ENCODE measurements around the gene B9D1. TPM values are rescaled to one million over a fixed set of nuclear protein-coding genes. Genes with fewer than 3 reads are reported as not detected.

Gene B9D1
- total and polyA plus RNA-seq, 12 donors: 5.3 to 18.8 (median 10.4) TPM

GRCh38 chr17:19383681-19384470 is 21.4 kb upstream of the B9D1 start:
- H3K9me3 ChIP-seq: no peaks in the 10 kb centered on the region
- intact Hi-C loops (cut with DNase I): no loop called here
- peak overlapping the region; percentile 35 to 93 (median 76) for H3K27ac ChIP-seq
- no peak for TF ChIP-seq CTCF (IDR thresholded peaks at IDR 0.05)
- 71 to 72% methylated on average over 6 of the region's 6 CpGs for WGBS, 2 donors
- H3K27me3 ChIP-seq: no peaks in the 10 kb centered on the region
- peaks cover 12 to 81% (median 56%) of the 10 kb centered on the region in 9 donors for H3K4me1 ChIP-seq
- DNase-seq (peak in 1 of 2 donors; percentile 35), ATAC-seq (no peak)
- no peak overlapping the region for H3K4me3 ChIP-seq
- H3K36me3 ChIP-seq: peaks cover 0 to 68% (median 25%) of the 10 kb centered on the region in 9 donors

GRCh38 chr17:19382531-19383444 is 20.3 kb upstream of the B9D1 start:
- no peak for DNase-seq
- H3K36me3 ChIP-seq: peaks cover 0 to 68% (median 25%) of the 10 kb centered on the region in 9 donors

GRCh38 chr17:19381741-19382444 is 19.4 kb upstream of the B9D1 start:
- 92 to 94% methylated on average over 30 to 31 of the region's 31 CpGs for WGBS, 2 donors
- no peak overlapping the region for H3K4me3 ChIP-seq
- intact Hi-C loops (cut with DNase I): no loop called here
- H3K27ac ChIP-seq: no peak overlapping the region
- H3K36me3 ChIP-seq: peaks cover 0 to 68% (median 25%) of the 10 kb centered on the region in 9 donors
- no peak for ATAC-seq
- peaks cover 14 to 69% (median 50%) of the 10 kb centered on the region in 9 donors for H3K4me1 ChIP-seq
- H3K9me3 ChIP-seq: no peaks in the 10 kb centered on the region
- TF ChIP-seq CTCF (IDR thresholded peaks at IDR 0.05): no peak
- H3K27me3 ChIP-seq: no peaks in the 10 kb centered on the region
- DNase-seq: no peak

More at GRCh38 chr17:19382531-19383444, 20.3 kb upstream of the B9D1 start:
- intact Hi-C loops (cut with DNase I): no loop called here
- 85 to 88% methylated on average over 13 of the region's 13 CpGs for WGBS, 2 donors
- Histone ChIP-seq H3K4me1 (peaks cover 12 to 73% (median 51%) of the 10 kb centered on the region in 9 donors), H3K4me3 (no peak overlapping the region), H3K9me3 (no peaks in the 10 kb centered on the region), H3K27ac (no peak overlapping the region), H3K27me3 (no peaks in the 10 kb centered on the region)
- no peak for ATAC-seq
- TF ChIP-seq CTCF (IDR thresholded peaks at IDR 0.05): no peak

- Histone ChIP-seq H3K9me3 (no peaks in the 10 kb centered on the region), H3K36me3 (peaks cover 0 to 68% (median 25%) of the 10 kb centered on the region in 9 donors), H3K4me3 (no peak overlapping the region), H3K4me1 (peaks cover 15 to 67% (median 48%) of the 10 kb centered on the region in 9 donors), H3K27ac (no peak overlapping the region), H3K27me3 (no peaks in the 10 kb centered on the region)
- intact Hi-C loops (cut with DNase I): no loop called here
- DNase-seq (no peak), ATAC-seq (no peak)
- 95% methylated on average over 7 of the region's 7 CpGs for WGBS, 2 donors
- TF ChIP-seq CTCF (IDR thresholded peaks at IDR 0.05): no peak
Measured at GRCh38 chr17:19381361-19381740, 18.8 kb upstream of the B9D1 start.
